Kidney (tissue), 14 donors: Measurements from ENCODE around the gene N4BP3. TPM values are rescaled to one million over a fixed set of nuclear protein-coding genes. Genes with fewer than 3 reads are reported as not detected.

Experiments
- DNase-seq, 5 donors: peaks; one replicate each; pipeline ENCODE4 v3.0.0-alpha.2; 2013 to 2020
- FAIRE-seq: peaks from 2 replicates; lab custom pipeline; 2012; peaks lifted over from hg19 to GRCh38; lab: Jason Lieb, UNC
- H3K27ac ChIP-seq, 2 donors: one replicate each; pipeline ENCODE4 v1.7.0; 2013; ENCODE audit warnings: low read depth in 2 of 2, low read length in 2 of 2, inconsistent platforms in 1 of 2
- H3K27me3 ChIP-seq: one replicate; pipeline ENCODE4 v1.7.1; 2013; ENCODE audit warnings: low read length, inconsistent platforms; ENCODE audit not compliant: control insufficient read depth, insufficient read depth
- H3K36me3 ChIP-seq, 3 donors: one replicate each; pipeline versions ENCODE4 v1.7.0 to v1.7.1; 2013; ENCODE audit warnings: low read length in 3 of 3, control low read depth in 1 of 3, inconsistent platforms in 1 of 3; ENCODE audit not compliant: insufficient read depth in 3 of 3, control insufficient read depth in 2 of 3
- H3K4me1 ChIP-seq, 3 donors: one replicate each; pipeline versions ENCODE4 v1.7.0 to v1.7.1; 2013; ENCODE audit warnings: low read length in 3 of 3, inconsistent platforms in 1 of 3, low read depth in 1 of 3; ENCODE audit not compliant: control insufficient read depth in 2 of 3, insufficient read depth in 2 of 3
- H3K4me3 ChIP-seq, 3 donors: one replicate each; pipeline versions ENCODE4 v1.7.0 to v1.8.1; 2013; ENCODE audit warnings: low read length in 3 of 3, control low read depth in 1 of 3, inconsistent platforms in 1 of 3
- H3K9ac ChIP-seq, 3 donors: one replicate each; pipeline versions ENCODE4 v1.7.0 to v1.7.1; 2013; ENCODE audit warnings: low read length in 3 of 3, control low read depth in 1 of 3, inconsistent platforms in 1 of 3
- H3K9me3 ChIP-seq, 3 donors: one replicate each; pipeline versions ENCODE4 v1.7.0 to v1.7.1; 2013; ENCODE audit warnings: low read length in 3 of 3, control low read depth in 1 of 3, inconsistent platforms in 1 of 3; ENCODE audit not compliant: control insufficient read depth in 2 of 3, insufficient read depth in 1 of 3
- intact Hi-C: fragments of 100-400 bp; cut with DNase I; formaldehyde crosslinking; loops from one replicate; pipeline ENCODE4 v1.11.1; 2022
- polyA plus RNA-seq: library from polyadenylated mRNA; stranded (reverse); fragments of 350-450 nt; fragmentation: Illumina TruSeq; extraction: RNeasy Lipid Tissue Mini Kit (QIAGEN cat#74804); gene quantifications from one replicate; pipeline ENCODE4 v1.2.3, GENCODE V29; 2014; ENCODE audit warnings: low read depth, low replicate concordance; ENCODE audit not compliant: insufficient read depth
- total RNA-seq: library from RNA; stranded (reverse); fragmentation: NEBNext Ultra II Directional; extraction: Animal tissue kit (Norgen Biotek cat#: 25700); gene quantifications from one replicate; pipeline ENCODE4 v1.2.1, GENCODE V29; 2021
- TF ChIP-seq, protein P1 (sequence below): IDR thresholded peaks from 3 replicates; pipeline ENCODE4 v1.5.1; 2012; ENCODE audit warnings: mild to moderate bottlenecking, moderate library complexity, borderline replicate concordance; ENCODE audit not compliant: insufficient read depth; ENCODE audit errors: extremely low read depth
- donor health status: control.
- donor health status: control.
- donor health status: control.
- donor health status: control.
- donor health status: control.
- donor health status: DM: yes; HTN: yes; CAD: no.
- donor health status: Normal renal cell carcinoma (clear cell type).

The N4BP3 gene
- total and polyA plus RNA-seq, 2 donors from 2014 or later, result 2.4 to 5.6 TPM

GRCh38 chr5:178130576-178131445 is 17.5 kb downstream of the N4BP3 start, which contains the start of gene RMND5B:
Gene RMND5B (plus strand): TSS chr5:178131014. CDS start chr5:178138120, 7,106 bp downstream.
- FAIRE-seq, result no peak
- intact Hi-C loops, result no loop called here
- peaks cover 0 to 5% (median 0%) of the 10 kb centered on the region in 3 donors for H3K4me1 ChIP-seq

GRCh38 chr5:178131446-178131996 is 18.2 kb downstream of the N4BP3 start:
- Histone ChIP-seq H3K4me1 (peaks cover 0 to 5% (median 0%) of the 10 kb centered on the region in 3 donors), H3K27me3 (no peaks in the 10 kb centered on the region), H3K36me3 (peaks cover 0 to 5% (median 4%) of the 10 kb centered on the region in 3 donors), H3K27ac (peak overlapping the region in 1 of 2 donors; percentile 80), H3K4me3 (peak overlapping the region; percentile 46 to 79 (median 62)), H3K9ac (peak overlapping the region; percentile 30 to 80 (median 54)), H3K9me3 (no peaks in the 10 kb centered on the region)
- FAIRE-seq (no peak), DNase-seq (no peak)
- TF ChIP-seq, protein P1, sequence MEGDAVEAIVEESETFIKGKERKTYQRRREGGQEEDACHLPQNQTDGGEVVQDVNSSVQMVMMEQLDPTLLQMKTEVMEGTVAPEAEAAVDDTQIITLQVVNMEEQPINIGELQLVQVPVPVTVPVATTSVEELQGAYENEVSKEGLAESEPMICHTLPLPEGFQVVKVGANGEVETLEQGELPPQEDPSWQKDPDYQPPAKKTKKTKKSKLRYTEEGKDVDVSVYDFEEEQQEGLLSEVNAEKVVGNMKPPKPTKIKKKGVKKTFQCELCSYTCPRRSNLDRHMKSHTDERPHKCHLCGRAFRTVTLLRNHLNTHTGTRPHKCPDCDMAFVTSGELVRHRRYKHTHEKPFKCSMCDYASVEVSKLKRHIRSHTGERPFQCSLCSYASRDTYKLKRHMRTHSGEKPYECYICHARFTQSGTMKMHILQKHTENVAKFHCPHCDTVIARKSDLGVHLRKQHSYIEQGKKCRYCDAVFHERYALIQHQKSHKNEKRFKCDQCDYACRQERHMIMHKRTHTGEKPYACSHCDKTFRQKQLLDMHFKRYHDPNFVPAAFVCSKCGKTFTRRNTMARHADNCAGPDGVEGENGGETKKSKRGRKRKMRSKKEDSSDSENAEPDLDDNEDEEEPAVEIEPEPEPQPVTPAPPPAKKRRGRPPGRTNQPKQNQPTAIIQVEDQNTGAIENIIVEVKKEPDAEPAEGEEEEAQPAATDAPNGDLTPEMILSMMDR, result no peak
- intact Hi-C loops, result no loop called here

More at GRCh38 chr5:178130576-178131445, 17.5 kb downstream of the N4BP3 start, which contains the start of gene RMND5B:
- no peaks in the 10 kb centered on the region for H3K27me3 ChIP-seq
- TF ChIP-seq, protein P1, result no peak
- peak within 1 kb of the TSS; percentile 46 to 79 (median 62) for H3K4me3 ChIP-seq
- peak within 1 kb of the TSS; percentile 80 to 83 for H3K27ac ChIP-seq
- peak; percentile 87 to 94 (median 92) for DNase-seq
- H3K9me3 ChIP-seq, result no peaks in the 10 kb centered on the region
- H3K9ac ChIP-seq, result peak within 1 kb of the TSS; percentile 30 to 80 (median 54)
- H3K36me3 ChIP-seq, result peaks cover 0 to 5% (median 4%) of the 10 kb centered on the region in 3 donors

DNA sequence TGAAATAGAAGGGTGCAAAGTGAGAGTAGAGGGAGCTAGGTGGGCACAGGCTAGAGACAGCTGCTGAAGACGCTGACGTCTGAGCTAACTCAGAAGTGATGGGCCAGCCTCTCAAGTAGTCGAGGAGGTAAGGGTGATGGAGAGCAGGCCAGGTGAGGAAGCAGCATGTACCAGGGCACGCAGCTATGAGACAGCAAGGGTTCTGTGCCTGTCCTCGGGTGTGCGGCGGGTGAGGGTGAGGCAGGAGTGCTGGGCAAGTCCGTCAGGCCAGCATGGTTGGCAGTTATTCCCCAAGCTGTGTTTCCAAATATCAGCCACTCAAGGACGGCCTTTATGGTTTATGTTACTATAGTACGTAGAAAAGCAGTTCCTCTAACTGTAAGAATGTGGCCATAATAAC is 23.7 kb downstream of the N4BP3 start:
- no peaks in the 10 kb centered on the region for H3K27me3 ChIP-seq
- no peak overlapping the region for H3K9ac ChIP-seq
- H3K4me3 ChIP-seq, result no peak overlapping the region
- intact Hi-C loops, result no loop called here
- no peak overlapping the region for H3K27ac ChIP-seq
- H3K4me1 ChIP-seq, result no peaks in the 10 kb centered on the region
- DNase-seq (no peak), FAIRE-seq (no peak)
- H3K36me3 ChIP-seq, result peaks cover 0 to 17% (median 12%) of the 10 kb centered on the region in 3 donors
- H3K9me3 ChIP-seq, result no peaks in the 10 kb centered on the region
- TF ChIP-seq, protein P1, result no peak
